Astrocyte (in vitro differentiated cells and primary cell): ENCODE results near the gene PROB1. TPM values are rescaled to one million over a fixed set of nuclear protein-coding genes. Genes with fewer than 3 reads are reported as not detected.
A peak's percentile ranks its signal among the peaks of the same experiment; 100 is the strongest.

ENCODE experiments used
- DNase-seq: peaks from one replicate; pipeline ENCODE4 v3.0.0-alpha.2; 2010; ENCODE audit warnings: low read depth
- FAIRE-seq: peaks from 2 replicates; lab custom pipeline; 2011; peaks lifted over from hg19 to GRCh38; lab: Jason Lieb, UNC
- H2AFZ ChIP-seq: 2 replicates; pipeline ENCODE4 v1.6.0; 2012; ENCODE audit warnings: low read depth, low read length, inconsistent platforms
- H3K27ac ChIP-seq: 2 replicates; pipeline ENCODE4 v1.5.1; 2011; ENCODE audit warnings: low read depth, low read length, inconsistent platforms
- H3K27me3 ChIP-seq: 2 replicates; pipeline ENCODE4 v1.6.0; 2011; ENCODE audit warnings: low read length, inconsistent platforms; ENCODE audit not compliant: insufficient read depth
- H3K36me3 ChIP-seq: 2 replicates; pipeline ENCODE4 v1.5.1; 2011; ENCODE audit warnings: low read length, inconsistent platforms; ENCODE audit not compliant: insufficient read depth
- H3K4me1 ChIP-seq: 2 replicates; pipeline ENCODE4 v1.5.1; 2011; ENCODE audit warnings: low read length, inconsistent platforms; ENCODE audit not compliant: insufficient read depth
- H3K4me2 ChIP-seq: 2 replicates; pipeline ENCODE4 v1.6.0; 2012; ENCODE audit warnings: low read length, inconsistent platforms
- H3K4me3 ChIP-seq: 2 replicates; pipeline ENCODE4 v1.5.1; 2011; ENCODE audit warnings: low read depth, mild to moderate bottlenecking, low read length, inconsistent platforms; ENCODE audit not compliant: insufficient read depth
- H3K79me2 ChIP-seq: 2 replicates; pipeline ENCODE4 v1.6.0; 2012; ENCODE audit warnings: mild to moderate bottlenecking, low read length, inconsistent platforms; ENCODE audit not compliant: insufficient read depth
- H3K9ac ChIP-seq: 2 replicates; pipeline ENCODE4 v1.6.0; 2012; ENCODE audit warnings: mild to moderate bottlenecking, low read length, inconsistent platforms
- H3K9me3 ChIP-seq: 2 replicates; pipeline ENCODE4 v1.5.1; 2012; ENCODE audit warnings: low read depth, mild to moderate bottlenecking, low read length, inconsistent platforms; ENCODE audit not compliant: insufficient read depth
- H4K20me1 ChIP-seq: 2 replicates; pipeline ENCODE4 v1.6.0; 2012; ENCODE audit warnings: low read length, inconsistent platforms; ENCODE audit not compliant: insufficient read depth
- H3K27ac Mint-ChIP-seq: one replicate; pipeline ENCODE4 v1.8.0; 2021; ENCODE audit warnings: mild to moderate bottlenecking, mixed read lengths; ENCODE audit not compliant: unreplicated experiment
- H3K27me3 Mint-ChIP-seq: one replicate; pipeline ENCODE4 v1.8.0; 2021; ENCODE audit warnings: low read depth, mixed read lengths; ENCODE audit not compliant: unreplicated experiment
- H3K36me3 Mint-ChIP-seq: one replicate; pipeline ENCODE4 v1.8.0; 2021; ENCODE audit warnings: low read depth, mixed read lengths; ENCODE audit not compliant: unreplicated experiment
- H3K4me1 Mint-ChIP-seq: one replicate; pipeline ENCODE4 v1.8.0; 2021; ENCODE audit warnings: low read depth, mixed read lengths; ENCODE audit not compliant: unreplicated experiment
- H3K4me3 Mint-ChIP-seq: one replicate; pipeline ENCODE4 v1.8.0; 2021; ENCODE audit warnings: mild to moderate bottlenecking, moderate library complexity, mixed read lengths; ENCODE audit not compliant: unreplicated experiment
- H3K9me3 Mint-ChIP-seq: one replicate; pipeline ENCODE4 v1.8.0; 2021; ENCODE audit warnings: mild to moderate bottlenecking, mixed read lengths; ENCODE audit not compliant: unreplicated experiment
- CTCF ChIP-seq: IDR thresholded peaks from 2 replicates; pipeline ENCODE4 v1.5.1; 2011; ENCODE audit warnings: low read depth, mild to moderate bottlenecking, inconsistent platforms, low read length, moderate library complexity; ENCODE audit not compliant: insufficient read depth
- EZH2 ChIP-seq: IDR thresholded peaks from 2 replicates; pipeline ENCODE4 v1.6.1; 2012; ENCODE audit warnings: mild to moderate bottlenecking, low read length, inconsistent platforms; ENCODE audit not compliant: insufficient read depth
- total RNA-seq: library from RNA; stranded (reverse); gene quantifications from 2 replicates; pipeline ENCODE4 v1.2.1, GENCODE V29; 2021

The PROB1 gene
- total RNA-seq, 1 donor from 2014 or later: 0.59 TPM

DNA sequence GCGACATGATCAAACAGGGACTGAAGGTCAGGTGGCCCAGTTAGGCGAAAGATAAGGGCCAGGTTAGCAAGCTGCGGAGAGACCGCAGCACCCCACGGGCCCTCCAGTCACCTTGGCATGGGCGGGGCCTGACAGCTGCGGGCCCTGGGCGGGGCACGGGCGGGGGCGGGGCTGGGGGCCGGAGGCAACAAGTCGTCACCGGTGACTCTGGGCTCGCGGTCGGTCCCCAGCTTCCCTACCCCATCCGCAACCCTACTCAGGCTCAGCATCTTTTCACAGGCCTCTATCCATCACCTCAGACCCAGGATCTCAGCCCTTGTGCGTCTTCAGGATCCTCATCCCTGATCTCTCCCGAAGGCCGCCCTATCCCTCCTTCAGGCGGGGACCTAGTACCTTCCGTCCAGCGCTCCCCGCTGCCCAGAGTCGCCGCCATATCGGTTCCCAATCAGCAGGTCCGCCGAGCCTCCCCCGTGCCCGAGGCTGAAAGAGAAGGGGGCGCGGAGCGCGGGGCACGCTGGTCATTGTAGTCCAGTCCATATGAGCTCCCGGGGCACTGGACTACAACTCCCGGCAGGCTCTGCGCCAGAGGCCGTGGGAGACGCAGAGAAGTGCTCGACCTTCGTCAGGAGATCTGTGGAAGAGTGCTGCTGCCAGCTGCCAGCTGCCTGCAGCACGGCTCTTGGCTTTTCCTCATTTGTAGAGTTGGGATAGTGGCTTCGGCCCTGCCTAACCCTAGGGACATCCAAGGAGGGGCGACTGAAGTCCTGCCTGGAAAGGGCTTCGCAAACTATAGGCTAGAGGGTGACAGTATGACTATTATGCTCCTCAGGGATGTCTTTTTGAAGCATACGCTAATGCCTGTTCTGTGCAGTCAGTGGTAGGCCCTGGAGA is 44.4 kb upstream of the PROB1 start, which contains the start of gene DNAJC18:
DNAJC18 (minus strand) TSS at position 513 of the 891 bp plus-strand sequence; CDS start at position 433, 80 bp downstream.
- Histone ChIP-seq H2AFZ (peak within 1 kb of the TSS; percentile 97), H3K9ac (peak within 1 kb of the TSS; percentile 95), H3K4me1 (peaks cover 23% of the 10 kb centered on the region), H3K27me3 (no peaks in the 10 kb centered on the region), H3K27ac (peak within 1 kb of the TSS; percentile 96), H3K9me3 (no peaks in the 10 kb centered on the region), H3K4me3 (peak within 1 kb of the TSS; percentile 80), H4K20me1 (no peaks in the 10 kb centered on the region), H3K36me3 (peaks cover 8% of the 10 kb centered on the region), H3K79me2 (no peaks in the 10 kb centered on the region), H3K4me2 (peak within 1 kb of the TSS; percentile 89)
- no peak for FAIRE-seq
- Mint-ChIP-seq H3K36me3 (peaks cover 1% of the 10 kb centered on the region), H3K27me3 (peaks cover 3% of the 10 kb centered on the region), H3K27ac (peak within 1 kb of the TSS; percentile 86), H3K4me3 (peak within 1 kb of the TSS; percentile 96), H3K4me1 (peaks cover 5% of the 10 kb centered on the region), H3K9me3 (no peaks in the 10 kb centered on the region)
- TF ChIP-seq EZH2: no peak
- no peak for TF ChIP-seq CTCF
- peak; percentile 72 for DNase-seq

DNA sequence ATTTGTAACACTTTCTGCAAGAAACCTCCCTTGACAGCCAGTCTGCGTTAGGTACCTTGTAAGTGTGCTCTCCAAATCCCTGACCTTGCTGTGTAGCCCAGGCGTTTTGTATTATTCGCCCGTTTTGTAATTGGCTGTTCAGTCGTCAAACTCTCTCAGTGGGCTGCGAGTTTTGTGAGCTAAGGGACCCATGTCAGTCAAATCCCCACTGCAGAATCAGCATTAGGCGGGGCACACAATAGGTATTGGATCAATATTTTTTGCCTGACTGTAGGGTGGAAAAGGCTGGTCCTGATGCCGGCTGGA is 43.8 kb upstream of the PROB1 start:
- DNase-seq (no peak), FAIRE-seq (no peak)
- Histone ChIP-seq H3K4me3 (peak overlapping the region; percentile 61), H3K4me1 (peaks cover 17% of the 10 kb centered on the region), H4K20me1 (no peaks in the 10 kb centered on the region), H3K79me2 (no peaks in the 10 kb centered on the region), H3K9me3 (no peaks in the 10 kb centered on the region), H3K36me3 (peaks cover 8% of the 10 kb centered on the region), H3K27ac (no peak overlapping the region), H2AFZ (peak overlapping the region; percentile 66), H3K4me2 (peak overlapping the region; percentile 89), H3K9ac (peak overlapping the region; percentile 95), H3K27me3 (no peaks in the 10 kb centered on the region)
- peaks cover 1% of the 10 kb centered on the region for H3K36me3 Mint-ChIP-seq
- TF ChIP-seq EZH2 (no peak), CTCF (no peak)
- H3K4me3 Mint-ChIP-seq: peak overlapping the region; percentile 96
- H3K9me3 Mint-ChIP-seq: no peaks in the 10 kb centered on the region
- H3K27me3 Mint-ChIP-seq: peaks cover 3% of the 10 kb centered on the region
- peaks cover 4% of the 10 kb centered on the region for H3K4me1 Mint-ChIP-seq
- no peak overlapping the region for H3K27ac Mint-ChIP-seq

DNA sequence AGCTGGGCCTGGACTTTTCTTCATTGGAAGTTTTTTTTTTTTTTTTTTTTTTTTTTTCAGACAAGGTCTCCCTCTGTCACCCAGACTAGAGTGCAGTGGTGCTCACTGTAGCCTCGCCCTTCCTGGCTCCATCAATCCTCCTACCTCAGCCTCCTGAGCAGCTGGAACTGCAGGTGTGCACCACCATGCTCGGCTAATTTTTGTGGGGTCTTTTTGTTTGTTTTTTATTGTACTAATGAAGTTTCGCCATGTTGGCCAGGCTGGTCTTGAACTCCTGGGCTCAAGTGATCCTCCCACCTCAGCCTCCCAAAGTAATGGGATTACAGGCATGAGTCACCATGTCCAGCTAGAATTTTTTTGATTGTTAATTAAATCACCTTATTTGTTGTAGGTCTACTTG is 40.8 kb upstream of the PROB1 start:
- TF ChIP-seq EZH2 (no peak), CTCF (no peak)
- H2AFZ ChIP-seq: no peak overlapping the region
- DNase-seq (no peak), FAIRE-seq (no peak)
- peaks cover 11% of the 10 kb centered on the region for H3K4me1 ChIP-seq
- Mint-ChIP-seq H3K36me3 (peaks cover 1% of the 10 kb centered on the region), H3K4me1 (peaks cover 3% of the 10 kb centered on the region), H3K27me3 (no peaks in the 10 kb centered on the region), H3K4me3 (no peak overlapping the region), H3K9me3 (no peaks in the 10 kb centered on the region), H3K27ac (no peak overlapping the region)
- peaks cover 8% of the 10 kb centered on the region for H3K36me3 ChIP-seq
- no peak overlapping the region for H3K4me3 ChIP-seq
- H3K27ac ChIP-seq: no peak overlapping the region
- no peak overlapping the region for H3K4me2 ChIP-seq
- H3K9ac ChIP-seq: no peak overlapping the region
- H3K27me3 ChIP-seq: no peaks in the 10 kb centered on the region
- no peaks in the 10 kb centered on the region for H3K9me3 ChIP-seq
- no peaks in the 10 kb centered on the region for H4K20me1 ChIP-seq
- no peaks in the 10 kb centered on the region for H3K79me2 ChIP-seq
